ENCODE measurements around the gene C19orf18.

C19orf18 gene

GRCh38 chr19:57914531-57914930 lies 59.8 kb downstream of the C19orf18 start:
- TF ChIP-seq CTCF (IDR thresholded peaks at IDR 0.05; ENCODE audit: extremely low read depth, missing control alignments): no peak
- DNase-seq (ENCODE audit: low spot score): no peak
